HCT116 (cell line): ENCODE data around the gene DMPK. TPM values are rescaled to one million over a fixed set of nuclear protein-coding genes. Genes with fewer than 3 reads are reported as not detected.
A peak's percentile ranks its signal among the peaks of the same experiment; 100 is the strongest.

Experiments
- ATAC-seq: fragments of 200-7000 bp; cut with Tn5 transposase; 2 replicates; pipeline ENCODE4 v1.9.1; 2020; ENCODE audit warnings: mild to moderate bottlenecking, moderate library complexity
- BruUV-seq: library from RNA; stranded (reverse); fragments of 400-500 nt; replicated peaks from 2 replicates; lab custom pipeline; 2021; lab: Mats Ljungman, UMichigan
- CTCF ChIA-PET: fragments of 300-600 bp; sonication (Branson Sonifier 250); formaldehyde crosslinking; loops from one replicate; lab custom pipeline; 2021; ENCODE audit warnings: antibody characterized with exemption; lab: Charles Lee
- POLR2A ChIA-PET: fragments of 300-600, 350-600 bp; sonication (Branson Sonifier 250); formaldehyde crosslinking; loops from one replicate; lab custom pipeline; 2021; ENCODE audit warnings: antibody characterized with exemption; lab: Charles Lee
- RAD21 ChIA-PET, 2 experiments: fragments of 300-600 bp; sonication (Branson Sonifier 250); formaldehyde crosslinking; loops; one replicate each; lab custom pipeline; 2023; ENCODE audit warnings: low total read pairs in 2 of 2; ENCODE audit not compliant: uncharacterized antibody in 2 of 2, unreplicated experiment in 2 of 2, low non-redundant PET in 1 of 2; lab: Charles Lee
- DNase-seq: peaks from one replicate; pipeline ENCODE4 v3.0.0-alpha.2; 2010; ENCODE audit warnings: low read depth, low spot score
- H2AFZ ChIP-seq: fragments of 200-600 bp; shearing (Covaris generic), sonication (generic); 2 replicates; pipeline ENCODE4 v1.6.1; 2017; ENCODE audit warnings: low read depth, mixed run types, mixed read lengths, antibody characterized with exemption, low read length; ENCODE audit not compliant: poor library complexity, severe bottlenecking
- H3K27ac ChIP-seq: 2 replicates; pipeline ENCODE4 v1.5.1; 2012; ENCODE audit warnings: low read depth, low read length
- H3K27me3 ChIP-seq: fragments of 200-600 bp; sonication (generic); 2 replicates; pipeline ENCODE4 v1.6.1; 2016; ENCODE audit warnings: mixed run types, low read length, mixed read lengths; ENCODE audit not compliant: insufficient read depth
- H3K36me3 ChIP-seq, 2 experiments: fragments of 200-500 bp in 1 of 2; fragments of 200-600 bp in 1 of 2; sonication (Bioruptor generic) in 1 of 2; sonication (generic) in 1 of 2; 2 replicates each; pipeline versions ENCODE4 v1.5.1 to v1.6.1; 2014 to 2016; ENCODE audit warnings: low read length in 2 of 2, inconsistent platforms in 1 of 2, mixed read lengths in 1 of 2, mixed run types in 1 of 2; ENCODE audit not compliant: insufficient read depth in 2 of 2, control insufficient read depth in 1 of 2
- H3K4me1 ChIP-seq, 2 experiments: fragments of 200-600 bp in 1 of 2; sonication (generic) in 1 of 2; 2 replicates each; pipeline versions ENCODE4 v1.5.1 to v1.6.1; 2012 to 2017; ENCODE audit warnings: low read length in 2 of 2, inconsistent platforms in 1 of 2, mild to moderate bottlenecking in 1 of 2, mixed read lengths in 1 of 2, mixed run types in 1 of 2, moderate library complexity in 1 of 2; ENCODE audit not compliant: insufficient read depth in 2 of 2, control insufficient read depth in 1 of 2
- H3K4me2 ChIP-seq: fragments of 200-600 bp; sonication (generic); 2 replicates; pipeline ENCODE4 v1.6.1; 2017; ENCODE audit warnings: mixed run types, low read length, mixed read lengths
- H3K4me3 ChIP-seq, 2 experiments: fragments of 200-600 bp in 1 of 2; sonication (generic) in 1 of 2; replicated peaks in 1 of 2; 2 replicates each; pipeline ENCODE4 v1.5.1; 2011 to 2016; ENCODE audit warnings: low read length in 2 of 2, control low read depth in 1 of 2, low read depth in 1 of 2, mild to moderate bottlenecking in 1 of 2, mixed read lengths in 1 of 2, mixed run types in 1 of 2
- H3K79me2 ChIP-seq: fragments of 200-600 bp; sonication (generic); 2 replicates; pipeline ENCODE4 v1.6.1; 2017; ENCODE audit warnings: mild to moderate bottlenecking, mixed run types, low read length, moderate library complexity, mixed read lengths; ENCODE audit not compliant: insufficient read depth
- H3K9ac ChIP-seq: fragments of 200-600 bp; sonication (generic); 2 replicates; pipeline ENCODE4 v1.6.1; 2016; ENCODE audit warnings: low read length, mixed read lengths
- H3K9me2 ChIP-seq: fragments of 200-600 bp; sonication (generic), shearing (Covaris generic); 2 replicates; pipeline ENCODE4 v1.6.1; 2017; ENCODE audit warnings: mixed run types, mild to moderate bottlenecking, moderate library complexity; ENCODE audit not compliant: insufficient read depth
- H3K9me3 ChIP-seq, 2 experiments: fragments of 200-500 bp in 1 of 2; fragments of 200-600 bp in 1 of 2; sonication (Bioruptor generic) in 1 of 2; sonication (generic) in 1 of 2; 2 replicates each; pipeline ENCODE4 v1.6.1; 2014 to 2017; ENCODE audit warnings: low read length in 2 of 2, mixed read lengths in 2 of 2, inconsistent platforms in 1 of 2, low read depth in 1 of 2, mild to moderate bottlenecking in 1 of 2, mixed run types in 1 of 2, moderate library complexity in 1 of 2; ENCODE audit not compliant: control insufficient read depth in 1 of 2, insufficient read depth in 1 of 2
- H4K20me1 ChIP-seq: fragments of 200-600 bp; sonication (generic), shearing (Covaris generic); 2 replicates; pipeline ENCODE4 v1.6.1; 2017; ENCODE audit warnings: mixed run types, mild to moderate bottlenecking, moderate library complexity; ENCODE audit not compliant: insufficient read depth
- CBX3 ChIP-seq: IDR thresholded peaks from 2 replicates; pipeline ENCODE4 v1.6.1; 2012; ENCODE audit warnings: low read depth
- CEBPB ChIP-seq: IDR thresholded peaks from 2 replicates; pipeline ENCODE4 v1.6.1; 2012; ENCODE audit warnings: low read depth
- EGR1 ChIP-seq: IDR thresholded peaks from 2 replicates; pipeline ENCODE4 v1.6.1; 2012; ENCODE audit warnings: low read depth
- ELF1 ChIP-seq: IDR thresholded peaks from 2 replicates; pipeline ENCODE4 v1.6.1; 2012; ENCODE audit warnings: low read depth, borderline replicate concordance
- EZH2 ChIP-seq: fragments of 200-600 bp; sonication (generic); IDR thresholded peaks from 2 replicates; pipeline ENCODE4 v1.6.1; 2017; ENCODE audit warnings: antibody characterized with exemption, mixed run types
- EZH2phosphoT487 ChIP-seq: fragments of 200-600 bp; IDR thresholded peaks from 2 replicates; pipeline ENCODE4 v1.6.1; 2018; ENCODE audit warnings: antibody characterized with exemption, borderline replicate concordance
- FOSL1 ChIP-seq: IDR thresholded peaks from 2 replicates; pipeline ENCODE4 v1.6.1; 2012; ENCODE audit warnings: low read depth
- JUND ChIP-seq: IDR thresholded peaks from 2 replicates; pipeline ENCODE4 v1.6.1; 2012
- POLR2A ChIP-seq: IDR thresholded peaks from 2 replicates; pipeline ENCODE4 v1.7.0; 2011; ENCODE audit warnings: borderline replicate concordance; ENCODE audit not compliant: insufficient read depth, insufficient read length; ENCODE audit errors: extremely low read depth
- POLR2AphosphoS5 ChIP-seq: IDR thresholded peaks from 2 replicates; pipeline ENCODE4 v1.6.1; 2011; ENCODE audit warnings: mild to moderate bottlenecking, low read depth, low read length, moderate library complexity
- REST ChIP-seq: IDR thresholded peaks from 2 replicates; pipeline ENCODE4 v1.6.1; 2012; ENCODE audit warnings: low read depth
- SRF ChIP-seq: IDR thresholded peaks from 2 replicates; pipeline ENCODE4 v1.6.1; 2012; ENCODE audit warnings: low read depth
- TCF7L2 ChIP-seq: IDR thresholded peaks from 2 replicates; pipeline ENCODE4 v1.7.0; 2011; ENCODE audit warnings: borderline replicate concordance, inconsistent platforms; ENCODE audit not compliant: insufficient read depth, insufficient read length; ENCODE audit errors: extremely low read depth
- YY1 ChIP-seq: IDR thresholded peaks from 2 replicates; pipeline ENCODE4 v1.6.1; 2011; ENCODE audit warnings: low read length, low read depth, moderate library complexity, mild to moderate bottlenecking; ENCODE audit not compliant: insufficient replicate concordance; ENCODE audit errors: extremely low read depth
- ZFX ChIP-seq: fragments of 450-650 bp; IDR thresholded peaks from 2 replicates; pipeline ENCODE4 v1.6.1; 2017
- ZNF274 ChIP-seq: fragments of 200-500 bp; sonication (Bioruptor generic); IDR thresholded peaks from 2 replicates; pipeline ENCODE4 v1.6.1; 2014; ENCODE audit warnings: mild to moderate bottlenecking, low read depth, low read length, inconsistent platforms
- intact Hi-C: fragments of 100-400 bp; cut with micrococcal nuclease; formaldehyde crosslinking; loops from 2 replicates; pipeline ENCODE4 v1.10.0; 2022
- total RNA-seq: library from RNA; stranded (reverse); gene quantifications from one replicate; pipeline ENCODE4 v1.2.1, GENCODE V29; 2021; ENCODE audit not compliant: unreplicated experiment
- TF ChIP-seq, protein P1 (sequence below): IDR thresholded peaks from 2 replicates; pipeline ENCODE4 v1.6.1; 2011; ENCODE audit warnings: mild to moderate bottlenecking, low read length, moderate library complexity; ENCODE audit not compliant: insufficient replicate concordance; ENCODE audit errors: extremely low read depth

DMPK gene
- total RNA-seq, 1 experiment from 2014 or later: 52.5 TPM

GRCh38 chr19:45771311-45771933 lies 10.9 kb downstream of the DMPK start:
- CTCF ChIA-PET: interaction anchor here (2.8 to 4.2 kb wide), 3 partner anchors 7 to 46 kb away, joined by 26 to 71 read pairs (median 54); no protein-coding TSS in a partner anchor
- POLR2A ChIA-PET: interaction anchor here (1.0 to 3.6 kb wide), 2 partner anchors 10 to 141 kb away, joined by 6 to 50 read pairs; partner anchors contain the start of gene DMPK
- Histone ChIP-seq H3K4me1 (peaks cover 12 to 41% of the 10 kb centered on the region in 2 experiments), H3K9me3 (no peaks in the 10 kb centered on the region), H2AFZ (no peak overlapping the region), H4K20me1 (no peaks in the 10 kb centered on the region), H3K4me2 (peak overlapping the region; percentile 92), H3K4me3 (peak overlapping the region in 1 of 2 experiments; percentile 43; a peak in 1 of 4 replicates), H3K9me2 (no peaks in the 10 kb centered on the region), H3K79me2 (no peaks in the 10 kb centered on the region), H3K36me3 (no peaks in the 10 kb centered on the region; a peak in 1 of 4 replicates), H3K9ac (peak overlapping the region; percentile 58; the same call in 1 of the 2 replicates), H3K27ac (peak overlapping the region; percentile 94), H3K27me3 (no peaks in the 10 kb centered on the region)
- TF ChIP-seq JUND: no peak
- no peak for TF ChIP-seq YY1
- TF ChIP-seq EZH2phosphoT487: no peak
- no peak for TF ChIP-seq ELF1
- TF ChIP-seq, protein P1, sequence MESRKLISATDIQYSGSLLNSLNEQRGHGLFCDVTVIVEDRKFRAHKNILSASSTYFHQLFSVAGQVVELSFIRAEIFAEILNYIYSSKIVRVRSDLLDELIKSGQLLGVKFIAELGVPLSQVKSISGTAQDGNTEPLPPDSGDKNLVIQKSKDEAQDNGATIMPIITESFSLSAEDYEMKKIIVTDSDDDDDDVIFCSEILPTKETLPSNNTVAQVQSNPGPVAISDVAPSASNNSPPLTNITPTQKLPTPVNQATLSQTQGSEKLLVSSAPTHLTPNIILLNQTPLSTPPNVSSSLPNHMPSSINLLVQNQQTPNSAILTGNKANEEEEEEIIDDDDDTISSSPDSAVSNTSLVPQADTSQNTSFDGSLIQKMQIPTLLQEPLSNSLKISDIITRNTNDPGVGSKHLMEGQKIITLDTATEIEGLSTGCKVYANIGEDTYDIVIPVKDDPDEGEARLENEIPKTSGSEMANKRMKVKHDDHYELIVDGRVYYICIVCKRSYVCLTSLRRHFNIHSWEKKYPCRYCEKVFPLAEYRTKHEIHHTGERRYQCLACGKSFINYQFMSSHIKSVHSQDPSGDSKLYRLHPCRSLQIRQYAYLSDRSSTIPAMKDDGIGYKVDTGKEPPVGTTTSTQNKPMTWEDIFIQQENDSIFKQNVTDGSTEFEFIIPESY: no peak
- no peak for TF ChIP-seq CBX3
- TF ChIP-seq ZFX: no peak
- no peak for TF ChIP-seq SRF
- no peak for TF ChIP-seq POLR2A
- TF ChIP-seq REST: no peak
- TF ChIP-seq EZH2: no peak
- TF ChIP-seq TCF7L2: no peak
- TF ChIP-seq EGR1: no peak
- TF ChIP-seq ZNF274: no peak
- no peak for TF ChIP-seq FOSL1
- no peak for TF ChIP-seq POLR2AphosphoS5
- TF ChIP-seq CEBPB: no peak
- no TSS peak for BruUV-seq
- RAD21 ChIA-PET: interaction anchor here in 1 of 2 experiments (1.9 kb wide), 1 partner anchor 28 kb away, joined by 8 read pairs; no protein-coding TSS in a partner anchor
- DNase-seq (no peak), ATAC-seq (no peak)
- intact Hi-C loops: loop anchor here (2.0 to 10.0 kb wide), 3 partner anchors 41 to 677 kb away; partner anchors contain the start of genes FBXO46, PPP1R37 and QPCTL
